ENCODE data around the gene OCIAD1.

The OCIAD1 gene

GRCh38 chr4:48899950-48900349 lies 69.1 kb downstream of the OCIAD1 start:
- TF ChIP-seq CTCF (IDR thresholded peaks at IDR 0.05; ENCODE audit: low read depth, low read length) = no peak
- no peak overlapping the region for H3K4me3 ChIP-seq (ENCODE audit: low read depth, low read length)

GRCh38 chr4:48901196-48901595 lies 70.3 kb downstream of the OCIAD1 start:
- H3K4me3 ChIP-seq (ENCODE audit: low read depth, low read length) = no peak overlapping the region
- TF ChIP-seq CTCF (IDR thresholded peaks at IDR 0.05; ENCODE audit: low read depth, low read length) = no peak

GRCh38 chr4:48902266-48902665 lies 71.4 kb downstream of the OCIAD1 start:
- H3K4me3 ChIP-seq (ENCODE audit: low read depth, low read length) = no peak overlapping the region
- no peak for TF ChIP-seq CTCF (IDR thresholded peaks at IDR 0.05; ENCODE audit: low read depth, low read length)

- no peak overlapping the region for H3K4me3 ChIP-seq (ENCODE audit: low read depth, low read length)
- TF ChIP-seq CTCF (IDR thresholded peaks at IDR 0.05; ENCODE audit: low read depth, low read length) = no peak
These were observed 73.2 kb downstream of the OCIAD1 start for GRCh38 chr4:48904101-48904500.

- TF ChIP-seq CTCF (IDR thresholded peaks at IDR 0.05; ENCODE audit: low read depth, low read length) = no peak
- no peak overlapping the region for H3K4me3 ChIP-seq (ENCODE audit: low read depth, low read length)
These were observed 73.8 kb downstream of the OCIAD1 start for GRCh38 chr4:48904541-48905142.

- no peak overlapping the region for H3K4me3 ChIP-seq (ENCODE audit: low read depth, low read length)
These were observed 74.6 kb downstream of the OCIAD1 start for GRCh38 chr4:48905363-48906015.

More at GRCh38 chr4:48905363-48906015, 74.6 kb downstream of the OCIAD1 start:
- TF ChIP-seq CTCF (IDR thresholded peaks at IDR 0.05; ENCODE audit: low read depth, low read length) = no peak

Measured in WI38 (cell line).